SK-N-DZ (cell line): Measurements from ENCODE around the gene ANKRD44.

Experiments used
- DNase-seq: peaks from one replicate; pipeline ENCODE4 v3.0.0-alpha.2; 2015; ENCODE audit warnings: low spot score

The ANKRD44 gene

GRCh38 chr2:197238043-197238365 is 72.6 kb downstream of the ANKRD44 start:
- no peak for DNase-seq

GRCh38 chr2:197237291-197238042 is 73.1 kb downstream of the ANKRD44 start:
- no peak for DNase-seq

- no peak for DNase-seq
These were observed 73.8 kb downstream of the ANKRD44 start for GRCh38 chr2:197236816-197237215.

- no peak for DNase-seq
These were observed 74.4 kb downstream of the ANKRD44 start for GRCh38 chr2:197236159-197236558.

- DNase-seq: no peak
These were observed 74.9 kb downstream of the ANKRD44 start for GRCh38 chr2:197235711-197236110.

- DNase-seq: no peak
These were observed 75.8 kb downstream of the ANKRD44 start for GRCh38 chr2:197234671-197235191.

GRCh38 chr2:197233473-197233872 is 77.1 kb downstream of the ANKRD44 start:
- no peak for DNase-seq

- DNase-seq: no peak
These were observed 78.6 kb downstream of the ANKRD44 start for GRCh38 chr2:197232010-197232409.

- DNase-seq: no peak
These were observed 80.8 kb downstream of the ANKRD44 start for GRCh38 chr2:197229509-197230443.

GRCh38 chr2:197223451-197223850 is 87.1 kb downstream of the ANKRD44 start:
- no peak for DNase-seq

- no peak for DNase-seq
These were observed 90.9 kb downstream of the ANKRD44 start for GRCh38 chr2:197219636-197220035.

- no peak for DNase-seq
These were observed 93.0 kb downstream of the ANKRD44 start for GRCh38 chr2:197217541-197217940.

GRCh38 chr2:197216361-197216979 is 94.1 kb downstream of the ANKRD44 start:
- no peak for DNase-seq

- DNase-seq: no peak
These were observed 94.7 kb downstream of the ANKRD44 start for GRCh38 chr2:197215748-197216360.

- DNase-seq: no peak
These were observed 98.0 kb downstream of the ANKRD44 start for GRCh38 chr2:197212344-197213262.

GRCh38 chr2:197211881-197212342 is 98.7 kb downstream of the ANKRD44 start:
- no peak for DNase-seq

GRCh38 chr2:197210430-197210829 is 100.2 kb downstream of the ANKRD44 start:
- no peak for DNase-seq

GRCh38 chr2:197209742-197210408 is 100.7 kb downstream of the ANKRD44 start:
- no peak for DNase-seq

- DNase-seq: no peak
These were observed 101.3 kb downstream of the ANKRD44 start for GRCh38 chr2:197209246-197209645.

GRCh38 chr2:197208841-197209240 is 101.7 kb downstream of the ANKRD44 start:
- DNase-seq: no peak
